OCI-M2 (cell line): ENCODE data around the gene RBM5.

Experiments used
- DNase-seq: peaks from one replicate; lab custom pipeline; 2025; ENCODE audit not compliant: unreplicated experiment; lab: John Stamatoyannopoulos, UW

RBM5 gene

GRCh38 chr3:50121072-50122032, 32.6 kb downstream of the RBM5 start:
- DNase-seq: peak; percentile 26

- no peak for DNase-seq
These were observed 33.4 kb downstream of the RBM5 start for GRCh38 chr3:50122071-50122470.

GRCh38 chr3:50122661-50123391, 34.1 kb downstream of the RBM5 start:
- no peak for DNase-seq

GRCh38 chr3:50123394-50124051, 34.8 kb downstream of the RBM5 start:
- DNase-seq: no peak

GRCh38 chr3:50124052-50124799, 35.5 kb downstream of the RBM5 start:
- no peak for DNase-seq

GRCh38 chr3:50124800-50125178, 36.1 kb downstream of the RBM5 start:
- DNase-seq: no peak

GRCh38 chr3:50125541-50126286, 37.0 kb downstream of the RBM5 start:
- no peak for DNase-seq

- no peak for DNase-seq
These were observed 37.8 kb downstream of the RBM5 start for GRCh38 chr3:50126287-50127211.

- no peak for DNase-seq
These were observed 38.6 kb downstream of the RBM5 start for GRCh38 chr3:50127251-50127691.

- DNase-seq: no peak
These were observed 39.3 kb downstream of the RBM5 start for GRCh38 chr3:50128001-50128400.

- DNase-seq: no peak
These were observed 41.7 kb downstream of the RBM5 start for GRCh38 chr3:50130436-50130835.

GRCh38 chr3:50132421-50133282, 43.9 kb downstream of the RBM5 start:
- DNase-seq: no peak

- DNase-seq: no peak
These were observed 44.5 kb downstream of the RBM5 start for GRCh38 chr3:50133283-50133615.

- DNase-seq: no peak
These were observed 45.6 kb downstream of the RBM5 start for GRCh38 chr3:50134367-50134766.

GRCh38 chr3:50135964-50136363, 47.2 kb downstream of the RBM5 start:
- no peak for DNase-seq

- DNase-seq: no peak
These were observed 48.1 kb downstream of the RBM5 start for GRCh38 chr3:50136714-50137405.

- no peak for DNase-seq
These were observed 48.8 kb downstream of the RBM5 start for GRCh38 chr3:50137531-50137930.
